H1 (cell line): ENCODE data around the gene SLC43A1. TPM values are rescaled to one million over a fixed set of nuclear protein-coding genes. Genes with fewer than 3 reads are reported as not detected.
A peak's percentile ranks its signal among the peaks of the same experiment; 100 is the strongest.

Source experiments
- RAD21 ChIP-seq, 2 experiments: IDR thresholded peaks in 1 of 2; conservative IDR thresholded peaks in 1 of 2; 2 replicates each; pipeline ENCODE4 v1.6.1; 2011; ENCODE audit warnings: low read depth in 2 of 2, low read length in 2 of 2, improper control_type of control experiment in 1 of 2, inconsistent platforms in 1 of 2, mild to moderate bottlenecking in 1 of 2, moderate library complexity in 1 of 2
- polyA plus RNA-seq, 7 experiments: library from polyadenylated mRNA; depleted of rRNA in 3 of 7; stranded (reverse) in 5 of 7; unstranded in 2 of 7; fragments of >200 nt in 5 of 7; fragments of 200-250 nt in 2 of 7; gene quantifications; 1 replicate in 5 of 7; 2 replicates in 1 of 7; 4 replicates in 1 of 7; pipeline versions ENCODE4 v1.2.1 to v1.2.3, GENCODE V29; 2011 to 2013; ENCODE audit warnings: missing spikeins in 2 of 7, mixed read lengths in 2 of 7
- total RNA-seq: library from RNA; stranded (reverse); fragmentation: NEBNext Ultra II Directional; extraction: Animal tissue kit (Norgen Biotek cat#: 25700); gene quantifications from 2 replicates; pipeline ENCODE4 v1.2.1, GENCODE V29; 2021

SLC43A1 gene
- total and polyA plus RNA-seq, 2 of the 8 experiments (the other 6 are each of a cell fraction or from before 2014, with no cell fraction given): 34.5 to 58.0 TPM

- TF ChIP-seq RAD21 (IDR thresholded peaks at IDR 0.05 in 1 of 2, conservative IDR thresholded peaks at IDR 0.05 in 1 of 2; ENCODE audit: low read depth in 2 of 2, low read length in 2 of 2): peak; percentile 1 to 17; a peak in 1 of 4 replicates
Measured at GRCh38 chr11:57546869-57547475, 31.5 kb upstream of the SLC43A1 start (continued).
